K562 treated with DMSO at 1 percent for 48 hours (cell line): ENCODE data around the gene USP17L5. TPM values are rescaled to one million over a fixed set of nuclear protein-coding genes. Genes with fewer than 3 reads are reported as not detected.

Experiments used
- total RNA-seq: library from RNA; unstranded; fragments of 300-600 nt; gene quantifications from 2 replicates; pipeline ENCODE4 v1.2.3, GENCODE V29; 2022; ENCODE audit warnings: low replicate concordance; ENCODE audit errors: extremely low read depth

The USP17L5 gene
- not detected in 2 replicates for total RNA-seq

DNA sequence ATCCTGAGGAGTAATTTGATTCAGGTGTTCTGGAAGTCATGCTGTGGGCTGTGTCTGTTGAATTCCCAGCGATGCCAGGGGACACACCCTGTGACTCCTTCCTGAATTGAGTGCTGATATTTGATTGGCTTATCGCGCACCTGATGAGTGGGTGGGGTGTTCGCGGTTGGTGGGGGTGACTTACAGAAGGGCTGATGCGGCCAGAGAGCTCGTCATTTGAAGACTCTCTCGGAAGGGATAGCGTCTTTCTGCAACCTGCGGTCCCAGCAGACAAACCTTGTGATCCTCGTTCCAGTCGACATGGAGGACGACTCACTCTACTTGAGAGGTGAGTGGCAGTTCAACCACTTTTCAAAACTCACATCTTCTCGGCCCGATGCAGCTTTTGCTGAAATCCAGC lies at the start of gene USP17L5:
Gene USP17L5, plus strand, starts transcription at position 301 of the 400 bp plus-strand sequence. Its CDS starts 0 bp downstream, at position 301.

DNA sequence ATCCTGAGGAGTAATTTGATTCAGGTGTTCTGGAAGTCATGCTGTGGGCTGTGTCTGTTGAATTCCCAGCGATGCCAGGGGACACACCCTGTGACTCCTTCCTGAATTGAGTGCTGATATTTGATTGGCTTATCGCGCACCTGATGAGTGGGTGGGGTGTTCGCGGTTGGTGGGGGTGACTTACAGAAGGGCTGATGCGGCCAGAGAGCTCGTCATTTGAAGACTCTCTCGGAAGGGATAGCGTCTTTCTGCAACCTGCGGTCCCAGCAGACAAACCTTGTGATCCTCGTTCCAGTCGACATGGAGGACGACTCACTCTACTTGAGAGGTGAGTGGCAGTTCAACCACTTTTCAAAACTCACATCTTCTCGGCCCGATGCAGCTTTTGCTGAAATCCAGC lies 14.3 kb upstream of the USP17L5 start, which contains the start of gene USP17L24:
Gene USP17L24, plus strand, starts transcription at position 301 of the 400 bp plus-strand sequence. Its CDS starts 0 bp downstream, at position 301.

GRCh38 chr4:9329611-9330010 lies 9.6 kb upstream of the USP17L5 start, which contains the start of gene USP17L25:
Gene USP17L25 (plus strand): TSS chr4:9329911. CDS start chr4:9329911, 0 bp downstream.

DNA sequence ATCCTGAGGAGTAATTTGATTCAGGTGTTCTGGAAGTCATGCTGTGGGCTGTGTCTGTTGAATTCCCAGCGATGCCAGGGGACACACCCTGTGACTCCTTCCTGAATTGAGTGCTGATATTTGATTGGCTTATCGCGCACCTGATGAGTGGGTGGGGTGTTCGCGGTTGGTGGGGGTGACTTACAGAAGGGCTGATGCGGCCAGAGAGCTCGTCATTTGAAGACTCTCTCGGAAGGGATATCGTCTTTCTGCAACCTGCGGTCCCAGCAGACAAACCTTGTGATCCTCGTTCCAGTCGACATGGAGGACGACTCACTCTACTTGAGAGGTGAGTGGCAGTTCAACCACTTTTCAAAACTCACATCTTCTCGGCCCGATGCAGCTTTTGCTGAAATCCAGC lies 4.8 kb upstream of the USP17L5 start, which contains the start of gene USP17L26:
Gene USP17L26, plus strand, starts transcription at position 301 of the 400 bp plus-strand sequence. Its CDS starts 0 bp downstream, at position 301.

GRCh38 chr4:9343848-9344247 lies 4.6 kb downstream of the USP17L5 start, which contains the start of gene USP17L27:
Gene USP17L27 (plus strand): TSS chr4:9344148. CDS start chr4:9344148, 0 bp downstream.

DNA sequence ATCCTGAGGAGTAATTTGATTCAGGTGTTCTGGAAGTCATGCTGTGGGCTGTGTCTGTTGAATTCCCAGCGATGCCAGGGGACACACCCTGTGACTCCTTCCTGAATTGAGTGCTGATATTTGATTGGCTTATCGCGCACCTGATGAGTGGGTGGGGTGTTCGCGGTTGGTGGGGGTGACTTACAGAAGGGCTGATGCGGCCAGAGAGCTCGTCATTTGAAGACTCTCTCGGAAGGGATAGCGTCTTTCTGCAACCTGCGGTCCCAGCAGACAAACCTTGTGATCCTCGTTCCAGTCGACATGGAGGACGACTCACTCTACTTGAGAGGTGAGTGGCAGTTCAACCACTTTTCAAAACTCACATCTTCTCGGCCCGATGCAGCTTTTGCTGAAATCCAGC lies 9.4 kb downstream of the USP17L5 start, which contains the start of gene USP17L28:
Gene USP17L28, plus strand, starts transcription at position 301 of the 400 bp plus-strand sequence. Its CDS starts 0 bp downstream, at position 301.

DNA sequence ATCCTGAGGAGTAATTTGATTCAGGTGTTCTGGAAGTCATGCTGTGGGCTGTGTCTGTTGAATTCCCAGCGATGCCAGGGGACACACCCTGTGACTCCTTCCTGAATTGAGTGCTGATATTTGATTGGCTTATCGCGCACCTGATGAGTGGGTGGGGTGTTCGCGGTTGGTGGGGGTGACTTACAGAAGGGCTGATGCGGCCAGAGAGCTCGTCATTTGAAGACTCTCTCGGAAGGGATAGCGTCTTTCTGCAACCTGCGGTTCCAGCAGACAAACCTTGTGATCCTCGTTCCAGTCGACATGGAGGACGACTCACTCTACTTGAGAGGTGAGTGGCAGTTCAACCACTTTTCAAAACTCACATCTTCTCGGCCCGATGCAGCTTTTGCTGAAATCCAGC lies 14.1 kb downstream of the USP17L5 start, which contains the start of gene USP17L29:
Gene USP17L29, plus strand, starts transcription at position 301 of the 400 bp plus-strand sequence. Its CDS starts 0 bp downstream, at position 301.

GRCh38 chr4:9362829-9363228 lies 23.6 kb downstream of the USP17L5 start, which contains the start of gene USP17L30:
Gene USP17L30 (plus strand): TSS chr4:9363129. CDS start chr4:9363129, 0 bp downstream.

Other genes with a start within 250 kb of the USP17L5 start
- gene FAM90A26, start 169.0 kb upstream of the USP17L5 start, total RNA-seq, result not detected in 2 replicates
- gene USP17L10, start 128.7 kb upstream of the USP17L5 start, total RNA-seq, result not detected in 2 replicates
- not detected in 2 replicates for gene USP17L11, start 124.0 kb upstream of the USP17L5 start, total RNA-seq
- gene USP17L12, start 119.3 kb upstream of the USP17L5 start, total RNA-seq, result not detected in 2 replicates
- not detected in 2 replicates for gene USP17L13, start 114.5 kb upstream of the USP17L5 start, total RNA-seq
- gene USP17L15, start 105.0 kb upstream of the USP17L5 start, total RNA-seq, result not detected in 2 replicates
- gene USP17L17, start 95.5 kb upstream of the USP17L5 start, total RNA-seq, result not detected in 2 replicates
- not detected in 2 replicates for gene USP17L18, start 90.8 kb upstream of the USP17L5 start, total RNA-seq
- not detected in 2 replicates for gene USP17L19, start 86.0 kb upstream of the USP17L5 start, total RNA-seq
- gene USP17L20, start 81.3 kb upstream of the USP17L5 start, total RNA-seq, result not detected in 2 replicates
- not detected in 2 replicates for gene USP17L21, start 76.5 kb upstream of the USP17L5 start, total RNA-seq
- not detected in 2 replicates for gene USP17L22, start 71.8 kb upstream of the USP17L5 start, total RNA-seq
- gene USP17L24, start 14.2 kb upstream of the USP17L5 start, total RNA-seq, result not detected in 2 replicates
- not detected in 2 replicates for gene USP17L25, start 9.5 kb upstream of the USP17L5 start, total RNA-seq
- not detected in 2 replicates for gene USP17L26, start 4.7 kb upstream of the USP17L5 start, total RNA-seq
- gene USP17L27, start 4.7 kb downstream of the USP17L5 start, total RNA-seq, result not detected in 2 replicates
- gene USP17L28, start 9.5 kb downstream of the USP17L5 start, total RNA-seq, result not detected in 2 replicates
- not detected in 2 replicates for gene USP17L29, start 14.2 kb downstream of the USP17L5 start, total RNA-seq
- not detected in 2 replicates for gene USP17L30, start 23.7 kb downstream of the USP17L5 start, total RNA-seq
- not detected in 2 replicates for gene DEFB131A, start 105.0 kb downstream of the USP17L5 start, total RNA-seq